Stimulated activated CD4-positive, alpha-beta T cell treated with anti-CD3 and anti-CD28 coated beads, Interleukin-1b, Interleukin-23, amount 100 ng/mL, for 24 hours (primary cell): ENCODE results near the gene CRIM1.
A peak's percentile ranks its signal among the peaks of the same experiment; 100 is the strongest.
"Not testable (repeated sequence)": the region's sequence is repeated elsewhere in the genome, so short reads cannot be mapped to it uniquely, and the experiment has no call there.

Experiments
- DNase-seq, 4 experiments: peaks; one replicate each; pipeline ENCODE4 v3.0.0-alpha.2; 2020; ENCODE audit warnings: low read depth in 4 of 4, low spot score in 1 of 4

The CRIM1 gene

GRCh38 chr2:36351291-36351690 lies 4.3 kb upstream of the CRIM1 start:
- no peak for DNase-seq

DNA sequence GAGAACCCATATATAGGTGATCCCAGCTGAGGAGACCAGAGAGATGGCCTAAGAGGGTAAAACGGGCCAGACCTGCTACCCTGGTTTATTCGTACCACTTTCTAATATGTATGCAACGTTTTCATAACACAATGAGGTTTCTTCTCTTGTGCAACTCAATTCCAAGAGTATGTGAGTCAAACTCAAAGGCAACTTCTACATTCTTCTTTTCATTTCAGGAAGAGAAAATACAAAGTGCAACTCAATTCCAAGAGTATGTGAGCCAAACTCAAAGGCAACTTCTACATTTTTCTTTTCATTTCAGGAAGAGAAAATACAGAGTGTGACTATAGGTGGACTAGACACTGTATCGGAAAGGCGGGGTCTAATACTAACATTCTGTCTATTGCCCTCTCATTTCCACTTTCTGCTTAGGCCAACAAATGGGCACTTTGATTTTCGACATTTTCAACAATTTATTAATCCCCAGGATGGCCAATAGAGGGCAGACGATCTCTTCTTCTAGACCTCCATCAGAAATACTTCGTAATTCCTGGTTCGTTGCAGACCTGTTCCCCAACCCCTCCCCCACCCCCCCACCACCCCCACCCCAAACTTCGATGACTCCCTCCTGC lies 3.7 kb upstream of the CRIM1 start:
- DNase-seq = no peak

GRCh38 chr2:36352701-36353100 lies 2.9 kb upstream of the CRIM1 start:
- no peak for DNase-seq

GRCh38 chr2:36354811-36355150 lies 797 bp upstream of the CRIM1 start:
- no peak for DNase-seq

GRCh38 chr2:36355890-36356297 lies 316 bp downstream of the CRIM1 start:
- DNase-seq = no peak

DNA sequence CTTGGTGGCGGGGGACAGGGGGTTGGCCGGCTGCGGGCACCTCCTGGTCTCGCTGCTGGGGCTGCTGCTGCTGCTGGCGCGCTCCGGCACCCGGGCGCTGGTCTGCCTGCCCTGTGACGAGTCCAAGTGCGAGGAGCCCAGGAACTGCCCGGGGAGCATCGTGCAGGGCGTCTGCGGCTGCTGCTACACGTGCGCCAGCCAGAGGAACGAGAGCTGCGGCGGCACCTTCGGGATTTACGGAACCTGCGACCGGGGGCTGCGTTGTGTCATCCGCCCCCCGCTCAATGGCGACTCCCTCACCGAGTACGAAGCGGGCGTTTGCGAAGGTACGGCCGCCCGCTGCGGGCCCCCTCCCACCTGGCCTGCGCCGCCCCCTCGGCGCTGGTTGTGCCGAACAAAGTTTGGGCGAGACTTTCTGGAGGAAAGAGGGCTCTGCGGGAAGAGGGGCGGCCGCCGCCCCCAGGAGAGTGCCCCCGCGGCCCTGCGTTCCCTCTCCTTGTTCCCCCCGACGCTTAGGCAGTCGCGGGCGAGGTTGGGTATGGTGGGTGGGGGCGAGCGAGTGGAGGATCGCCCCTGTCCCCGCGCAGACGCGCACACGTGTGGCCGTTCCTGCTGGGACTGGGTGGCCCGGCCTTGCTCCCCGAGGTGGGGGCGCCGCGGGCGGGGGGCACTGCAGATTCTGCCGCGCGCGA lies 866 bp downstream of the CRIM1 start:
- peak in 2 of 4 experiments; percentile 20 to 25 for DNase-seq

DNA sequence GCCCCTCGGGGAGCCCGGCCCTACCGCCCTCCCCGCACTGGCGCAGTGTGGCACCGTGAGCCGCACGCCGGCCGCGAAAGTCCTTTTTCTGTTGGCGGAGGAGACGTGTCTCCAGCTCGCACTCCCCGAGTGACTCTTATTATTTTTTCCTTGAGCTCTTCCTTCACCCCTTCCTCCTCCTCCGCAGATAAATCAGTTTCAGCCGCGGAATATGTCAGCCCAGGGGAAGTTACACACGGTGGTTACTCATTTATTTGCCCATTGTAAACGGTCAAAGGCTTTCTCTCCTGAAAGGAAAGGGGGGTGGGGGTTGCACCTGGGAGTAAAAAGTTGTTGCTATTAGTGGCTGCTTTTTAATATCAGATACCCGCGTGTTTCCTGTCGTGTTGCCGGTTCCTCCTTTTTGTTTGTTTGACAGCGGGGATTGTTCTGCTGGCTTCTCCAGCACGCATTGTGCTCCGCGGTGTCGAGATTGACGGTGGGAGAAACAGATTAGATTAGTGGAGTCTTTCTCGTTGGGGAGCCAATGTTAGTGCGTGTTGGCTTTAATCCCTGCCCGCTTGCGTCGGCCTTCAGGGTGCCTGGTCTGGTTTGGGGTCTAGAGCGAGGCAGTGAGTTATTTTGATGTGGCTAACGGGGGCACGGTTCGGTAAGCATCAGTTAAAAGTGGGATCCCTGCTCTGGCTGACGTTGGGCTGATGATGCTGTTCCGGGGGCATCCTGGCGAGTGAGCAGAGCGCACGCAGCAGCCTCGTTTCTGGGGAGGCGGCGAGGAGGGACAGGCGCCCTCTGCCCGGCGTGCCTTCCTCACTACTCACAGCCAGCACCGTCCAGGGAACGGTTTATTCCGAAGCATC lies 1.6 kb downstream of the CRIM1 start:
- DNase-seq = peak in 2 of 4 experiments; percentile 17 to 20

DNA sequence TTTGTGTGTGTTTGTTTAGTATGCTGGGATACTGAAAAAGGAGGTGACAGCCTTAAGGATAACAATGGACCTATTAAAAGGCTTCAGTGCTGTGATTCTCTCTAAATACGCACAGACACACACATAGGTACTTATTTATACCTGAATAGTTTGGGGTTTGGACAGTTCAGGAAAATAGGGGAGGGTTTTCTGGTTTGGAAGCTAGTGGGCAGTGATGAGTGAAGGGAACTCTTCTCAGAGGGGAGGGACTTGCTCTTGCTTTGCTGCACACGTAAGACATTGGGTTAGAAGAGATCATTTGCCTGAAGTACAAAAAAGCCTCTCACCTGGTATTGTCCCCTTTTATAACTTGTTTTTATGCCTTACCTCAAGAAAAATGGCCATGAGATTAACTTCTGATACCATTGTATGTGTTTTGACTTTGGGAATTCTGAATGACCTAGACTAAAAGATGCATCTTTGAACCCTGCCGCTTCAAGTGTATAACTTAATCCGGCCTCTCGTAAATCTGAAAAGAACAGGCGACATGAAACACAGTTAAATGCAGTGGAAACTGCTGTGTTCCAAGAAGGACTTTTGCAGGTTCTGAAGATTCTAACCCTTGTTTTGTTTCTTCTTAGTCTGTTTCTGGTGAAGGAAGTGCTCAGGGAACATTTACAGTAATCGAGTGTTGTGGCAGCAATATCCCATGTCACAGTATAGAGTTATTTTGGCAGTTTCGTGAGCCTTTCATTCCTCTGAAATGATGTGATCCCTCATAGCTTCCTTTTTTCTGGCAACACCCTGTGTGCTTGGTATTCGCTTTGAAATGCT lies 2.5 kb downstream of the CRIM1 start:
- DNase-seq = no peak

DNA sequence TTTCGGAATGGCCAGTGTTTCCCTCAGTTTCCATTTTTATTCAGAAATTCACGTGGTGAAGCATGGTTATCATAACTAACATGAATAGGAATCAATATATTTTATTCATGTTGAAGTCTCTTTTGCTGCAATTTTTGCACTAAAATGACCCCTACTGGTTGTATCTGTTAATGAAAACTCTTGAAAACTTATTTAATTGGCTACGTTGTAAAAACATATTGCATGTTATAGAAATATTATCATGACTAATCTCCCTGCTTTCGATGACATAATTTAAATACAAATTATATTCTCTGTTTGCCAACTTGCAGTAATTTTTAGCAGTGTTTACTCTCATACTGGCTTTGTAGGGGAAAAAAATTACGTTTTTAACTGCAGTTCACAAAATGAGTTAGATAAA lies 3.5 kb downstream of the CRIM1 start:
- DNase-seq = no peak

DNA sequence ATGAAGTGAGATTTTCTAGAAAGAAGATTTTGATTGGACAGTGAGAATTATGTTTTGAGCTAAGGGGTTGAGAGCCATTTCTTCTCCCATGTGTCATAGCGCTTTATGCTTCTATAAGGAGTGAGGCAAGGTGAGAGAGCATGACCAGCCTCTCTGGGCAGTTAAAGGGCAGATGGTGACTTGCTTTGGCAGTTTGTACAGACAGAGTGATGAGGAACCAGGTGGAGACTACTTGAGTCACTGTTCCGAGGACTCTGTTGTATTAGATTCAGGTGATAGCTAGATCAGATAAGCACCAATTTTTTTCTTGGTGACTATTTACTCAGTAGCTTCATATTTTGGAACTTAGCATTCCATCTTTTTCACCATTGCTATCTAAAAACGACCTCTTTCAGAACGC lies 4.5 kb downstream of the CRIM1 start:
- no peak for DNase-seq

- no peak for DNase-seq
Observed at GRCh38 chr2:36360834-36361233, 5.3 kb downstream of the CRIM1 start.

- DNase-seq = no peak
Observed at GRCh38 chr2:36361396-36361795, 5.8 kb downstream of the CRIM1 start.

DNA sequence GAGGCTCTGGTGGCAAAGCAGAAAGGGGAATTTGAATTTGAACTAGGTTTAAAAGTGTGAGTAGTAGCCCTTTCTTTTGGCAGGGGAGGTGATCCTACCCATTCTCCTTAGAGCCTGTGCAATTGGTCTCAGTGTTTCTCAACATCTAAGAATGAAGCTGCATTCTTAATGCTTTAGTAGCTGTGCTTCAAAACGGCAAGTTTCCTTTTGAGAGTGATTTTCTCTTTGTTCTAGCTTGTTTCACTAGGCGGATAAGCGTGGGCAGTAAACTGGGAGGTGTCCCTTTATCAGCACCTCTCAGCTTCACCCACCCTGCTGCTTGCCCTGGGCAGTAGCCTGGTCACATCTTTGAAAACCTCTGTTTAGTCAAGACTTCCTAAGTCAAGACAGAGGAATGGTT lies 6.7 kb downstream of the CRIM1 start:
- DNase-seq = no peak

GRCh38 chr2:36363085-36363484 lies 7.5 kb downstream of the CRIM1 start:
- DNase-seq = not testable (repeated sequence)

DNA sequence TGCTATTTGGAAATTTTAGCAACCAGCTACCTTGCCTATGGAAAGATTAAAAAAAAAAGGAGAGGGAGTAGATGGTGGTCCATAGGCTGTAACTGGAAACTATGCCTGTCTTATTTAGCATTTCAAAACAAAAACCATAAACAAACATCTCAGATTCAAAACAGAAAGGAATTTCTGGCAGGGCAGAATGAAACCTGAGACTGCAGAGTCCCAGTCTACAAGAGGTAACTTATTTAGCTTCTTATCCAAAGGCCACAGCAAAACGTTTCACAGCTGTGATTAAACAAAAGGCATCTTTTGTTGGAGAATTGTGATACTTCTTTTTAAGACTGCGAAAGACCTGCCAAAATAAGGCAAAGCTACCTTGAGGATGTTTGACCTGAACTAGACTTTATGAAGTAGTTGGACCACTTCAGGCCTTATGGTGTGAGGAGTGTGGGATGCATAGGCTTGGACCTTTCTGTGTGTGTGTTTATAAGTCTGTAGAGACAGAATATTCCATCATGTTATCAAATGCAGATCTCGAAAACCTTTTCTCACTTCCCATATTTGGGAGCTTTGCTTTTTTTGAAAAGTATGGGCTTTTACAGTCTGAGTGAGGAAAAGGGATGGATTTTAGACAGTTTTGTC lies 11.0 kb downstream of the CRIM1 start:
- no peak for DNase-seq

GRCh38 chr2:36367486-36367885 lies 11.9 kb downstream of the CRIM1 start:
- DNase-seq = no peak

- DNase-seq = no peak
Observed at GRCh38 chr2:36367895-36368353, 12.3 kb downstream of the CRIM1 start.

DNA sequence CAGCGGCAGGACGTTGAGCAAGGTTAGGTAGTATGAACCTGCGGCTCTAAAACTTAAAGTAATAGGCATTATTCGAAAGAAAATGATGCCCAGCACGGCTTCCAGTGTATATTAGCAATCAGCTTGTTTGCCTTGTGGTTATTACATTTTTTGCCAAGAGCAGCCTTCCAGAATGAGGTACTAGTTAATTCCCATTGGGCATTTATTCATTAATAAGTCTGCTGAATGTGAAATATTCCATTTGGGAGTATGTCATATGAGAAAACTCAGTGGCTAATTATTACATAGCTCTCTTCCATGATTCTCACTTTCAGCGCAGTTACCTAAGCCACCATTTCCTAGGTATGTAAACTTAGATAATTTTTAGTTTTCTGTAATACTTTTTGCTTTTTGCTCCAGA lies 12.9 kb downstream of the CRIM1 start:
- no peak for DNase-seq

DNA sequence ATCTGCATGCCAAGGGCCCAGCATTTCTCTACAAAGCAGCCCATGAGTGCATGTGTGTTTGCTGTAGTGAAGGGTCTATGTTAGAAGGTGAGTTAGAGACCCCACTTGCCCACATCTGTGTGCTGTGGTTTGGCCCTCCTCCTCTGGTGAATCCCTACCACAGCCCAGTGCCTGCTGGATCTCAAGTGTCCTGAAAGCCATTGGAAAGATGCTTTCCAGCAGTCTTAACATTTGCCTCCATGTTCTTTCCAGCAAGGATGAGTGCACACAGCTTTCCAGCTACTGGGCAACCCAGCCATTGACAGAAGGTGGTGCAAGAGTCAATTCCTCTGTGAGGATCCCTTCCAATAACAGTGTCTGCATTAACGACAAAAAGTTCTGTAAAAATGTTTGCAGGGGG lies 13.6 kb downstream of the CRIM1 start:
- DNase-seq = no peak

DNA sequence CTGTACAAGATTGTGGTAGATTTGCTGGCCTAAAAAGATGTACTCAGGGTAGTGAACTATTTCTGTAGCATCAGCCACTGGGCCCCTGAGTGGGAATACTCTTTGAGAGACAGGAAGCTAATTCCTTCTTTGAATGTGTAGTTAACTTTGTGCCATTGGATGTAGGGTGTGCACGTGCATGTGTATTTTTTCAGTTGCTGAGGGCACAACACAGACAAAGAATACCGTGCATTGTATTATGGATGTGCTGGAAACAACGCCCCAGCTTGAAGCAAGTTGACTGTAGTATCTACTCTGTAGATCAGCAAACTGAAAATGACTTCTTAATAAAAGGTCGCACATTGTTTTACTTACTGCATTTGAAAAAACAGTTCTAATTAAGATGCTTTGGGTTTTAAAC lies 14.1 kb downstream of the CRIM1 start:
- DNase-seq = no peak

DNA sequence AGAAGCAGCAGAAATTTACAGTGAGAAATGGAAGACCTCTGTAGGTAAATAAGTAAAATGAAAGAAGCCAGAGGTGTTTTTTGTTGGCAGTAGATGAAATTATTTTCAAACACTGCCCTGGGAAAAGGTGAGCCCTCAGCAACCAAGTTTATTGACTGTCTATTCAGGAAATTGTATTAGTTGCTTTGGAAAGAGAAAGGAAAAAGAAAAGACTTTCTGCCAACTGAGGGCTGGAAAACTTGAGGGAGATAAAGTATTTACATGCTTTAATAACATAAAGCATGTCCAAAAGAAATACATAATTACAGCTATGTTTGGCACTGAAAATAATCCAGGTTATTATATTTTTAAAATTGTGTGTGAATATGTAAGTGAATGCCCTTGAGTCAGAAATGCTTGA lies 14.7 kb downstream of the CRIM1 start:
- no peak for DNase-seq
